HL-60 (cell line): Measurements from ENCODE around the gene BRS3.

Experiments used
- CTCF ChIP-seq: IDR thresholded peaks from one replicate; pipeline ENCODE4 v1.5.1; 2011; ENCODE audit warnings: low read length, control low read depth, inconsistent platforms; ENCODE audit not compliant: insufficient read depth
- GABPA ChIP-seq: IDR thresholded peaks from 2 replicates; pipeline ENCODE4 v1.6.1; 2012; ENCODE audit warnings: low read depth
- POLR2AphosphoS5 ChIP-seq: IDR thresholded peaks from 2 replicates; pipeline ENCODE4 v1.6.1; 2012; ENCODE audit warnings: low read depth
- REST ChIP-seq: IDR thresholded peaks from 2 replicates; pipeline ENCODE4 v1.6.1; 2012; ENCODE audit warnings: low read depth; ENCODE audit not compliant: insufficient replicate concordance

DNA sequence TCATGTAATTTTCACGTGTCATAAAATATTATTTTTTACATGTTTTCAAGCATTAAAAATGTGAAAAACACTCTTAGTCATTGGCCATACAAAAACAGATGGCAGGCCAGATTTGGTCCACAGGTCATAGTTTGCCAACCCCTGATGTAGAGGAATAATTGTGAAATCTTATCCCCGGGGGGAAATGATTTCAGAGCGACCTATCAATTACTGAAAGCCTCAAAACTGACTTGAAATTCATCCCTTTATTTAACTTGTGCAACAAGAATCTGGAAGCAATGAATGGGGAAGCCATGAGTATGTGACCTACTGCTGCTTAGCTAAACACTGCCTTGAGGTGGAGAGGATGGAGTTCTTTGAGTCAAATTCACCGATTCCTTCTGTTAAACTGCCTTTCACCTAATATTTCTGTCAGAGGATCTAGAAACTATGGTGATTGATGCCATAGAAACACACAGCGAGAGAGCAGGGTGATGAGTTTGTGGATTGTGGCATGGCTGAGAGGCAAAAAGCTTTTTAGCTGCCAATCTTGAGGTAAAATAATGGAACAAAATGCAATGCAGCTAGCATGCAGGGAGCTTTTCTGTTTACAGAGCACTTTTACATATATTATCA, 30.3 kb upstream of the BRS3 start:
- TF ChIP-seq CTCF (no peak), REST (no peak), POLR2AphosphoS5 (no peak), GABPA (no peak)
